ENCODE results near the gene MOB3B. TPM values are rescaled to one million over a fixed set of nuclear protein-coding genes. Genes with fewer than 3 reads are reported as not detected.

MOB3B gene
- polyA plus RNA-seq, 1 experiment: 0.04 TPM

GRCh38 chr9:27556470-27556869, 26.9 kb upstream of the MOB3B start:
- ChIA-PET CTCF (interaction anchor here (5.6 kb wide), 1 partner anchor 224 kb away, joined by 21 read pairs; no protein-coding TSS in a partner anchor), POLR2A (no interaction called here)
- Histone ChIP-seq H3K4me3 (ENCODE audit: low read depth, low read length) (no peak overlapping the region), H3K36me3 (ENCODE audit: control insufficient read depth, insufficient read depth, low read length) (no peaks in the 10 kb centered on the region), H3K27me3 (ENCODE audit: control insufficient read depth, insufficient read depth, low read length) (no peaks in the 10 kb centered on the region)
- no peak for TF ChIP-seq CTCF (IDR thresholded peaks at IDR 0.05; ENCODE audit: insufficient read depth, low read depth, low read length)
- DNase-seq (ENCODE audit: low read depth): no peak

- POLR2A ChIA-PET: interaction anchor here (0.6 kb wide), 1 partner anchor 19 kb away, joined by 3 read pairs; the partner anchor contains the start of gene C9orf72
- TF ChIP-seq CTCF (IDR thresholded peaks at IDR 0.05; ENCODE audit: insufficient read depth, low read depth, low read length): no peak
- no peaks in the 10 kb centered on the region for H3K36me3 ChIP-seq (ENCODE audit: control insufficient read depth, insufficient read depth, low read length)
- no peak for DNase-seq (ENCODE audit: low read depth)
- no peak overlapping the region for H3K4me3 ChIP-seq (ENCODE audit: low read depth, low read length)
- CTCF ChIA-PET: interaction anchor here (5.6 kb wide), 1 partner anchor 222 kb away, joined by 21 read pairs; no protein-coding TSS in a partner anchor
- no peaks in the 10 kb centered on the region for H3K27me3 ChIP-seq (ENCODE audit: control insufficient read depth, insufficient read depth, low read length)
Observed at GRCh38 chr9:27554712-27555111, 25.1 kb upstream of the MOB3B start.

- ChIA-PET POLR2A (no interaction called here), CTCF (interaction anchor here (0.6 to 5.4 kb wide), 7 partner anchors 11 to 217 kb away, joined by 3 to 60 read pairs (median 4); partner anchors contain the start of genes IFNK and MOB3B)
- Histone ChIP-seq H3K36me3 (ENCODE audit: control insufficient read depth, insufficient read depth, low read length) (no peaks in the 10 kb centered on the region), H3K4me3 (ENCODE audit: low read depth, low read length) (no peak overlapping the region), H3K27me3 (ENCODE audit: control insufficient read depth, insufficient read depth, low read length) (no peaks in the 10 kb centered on the region)
- no peak for DNase-seq (ENCODE audit: low read depth)
- TF ChIP-seq CTCF (IDR thresholded peaks at IDR 0.05; ENCODE audit: insufficient read depth, low read depth, low read length): no peak
Observed at GRCh38 chr9:27549196-27549755, 19.7 kb upstream of the MOB3B start.

GRCh38 chr9:27548055-27548741, 18.6 kb upstream of the MOB3B start:
- peak; percentile 48 for TF ChIP-seq CTCF (IDR thresholded peaks at IDR 0.05; ENCODE audit: insufficient read depth, low read depth, low read length)
- H3K4me3 ChIP-seq (ENCODE audit: low read depth, low read length): no peak overlapping the region
- no peaks in the 10 kb centered on the region for H3K36me3 ChIP-seq (ENCODE audit: control insufficient read depth, insufficient read depth, low read length)
- no peak for DNase-seq (ENCODE audit: low read depth)
- CTCF ChIA-PET: interaction anchor here (0.8 to 5.4 kb wide), 12 partner anchors 10 to 219 kb away, joined by 3 to 60 read pairs (median 4); partner anchors contain the start of gene MOB3B
- POLR2A ChIA-PET: no interaction called here
- no peaks in the 10 kb centered on the region for H3K27me3 ChIP-seq (ENCODE audit: control insufficient read depth, insufficient read depth, low read length)

- no peaks in the 10 kb centered on the region for H3K27me3 ChIP-seq (ENCODE audit: control insufficient read depth, insufficient read depth, low read length)
- ChIA-PET POLR2A (no interaction called here), CTCF (interaction anchor here (0.9 to 5.4 kb wide), 4 partner anchors 15 to 213 kb away, joined by 3 to 60 read pairs (median 12); partner anchors contain the start of gene MOB3B)
- no peak for TF ChIP-seq CTCF (IDR thresholded peaks at IDR 0.05; ENCODE audit: insufficient read depth, low read depth, low read length)
- no peak overlapping the region for H3K4me3 ChIP-seq (ENCODE audit: low read depth, low read length)
- no peak for DNase-seq (ENCODE audit: low read depth)
- H3K36me3 ChIP-seq (ENCODE audit: control insufficient read depth, insufficient read depth, low read length): no peaks in the 10 kb centered on the region
Observed at GRCh38 chr9:27545471-27545870, 15.9 kb upstream of the MOB3B start.
